Measurements from ENCODE around the gene NUB1. TPM values are rescaled to one million over a fixed set of nuclear protein-coding genes. Genes with fewer than 3 reads are reported as not detected.

Gene NUB1
- total RNA-seq, 4 donors from 2014 or later, result 50.5 to 60.3 (median 54.8) TPM

GRCh38 chr7:151306374-151306773 is 35.2 kb upstream of the NUB1 start:
- WGBS, 2 donors (ENCODE audit: low coverage in 1 of 2), result 80 to 82% methylated on average over 7 to 8 of the region's 8 CpGs
- H3K27me3 ChIP-seq, result peaks cover 77% of the 10 kb centered on the region

GRCh38 chr7:151306860-151307259 is 34.8 kb upstream of the NUB1 start:
- 88 to 93% methylated on average over 2 to 3 of the region's 3 CpGs for WGBS, 2 donors (ENCODE audit: low coverage in 1 of 2)
- Histone ChIP-seq H3K27ac (no peak overlapping the region), H3K4me1 (peaks cover 0 to 11% (median 0%) of the 10 kb centered on the region in 3 donors), H3K4me3 (no peak overlapping the region), H3K9me3 (peaks cover 0 to 6% (median 0%) of the 10 kb centered on the region in 3 donors), H3K36me3 (no peaks in the 10 kb centered on the region), H3K27me3 (peaks cover 72% of the 10 kb centered on the region)
- no peak for ATAC-seq
- no peak for TF ChIP-seq POLR2AphosphoS5 (IDR thresholded peaks at IDR 0.05)
- TF ChIP-seq CTCF (IDR thresholded peaks at IDR 0.05), result no peak
- no peak for TF ChIP-seq EP300 (IDR thresholded peaks at IDR 0.05)
- TF ChIP-seq POLR2A (IDR thresholded peaks at IDR 0.05), result no peak

More at GRCh38 chr7:151306374-151306773, 35.2 kb upstream of the NUB1 start:
- TF ChIP-seq EP300 (IDR thresholded peaks at IDR 0.05) (no peak), CTCF (IDR thresholded peaks at IDR 0.05) (no peak), POLR2A (IDR thresholded peaks at IDR 0.05) (no peak), POLR2AphosphoS5 (IDR thresholded peaks at IDR 0.05) (no peak)
- no peak overlapping the region for H3K4me3 ChIP-seq
- peaks cover 0 to 3% (median 0%) of the 10 kb centered on the region in 3 donors for H3K9me3 ChIP-seq
- ATAC-seq, result no peak
- no peaks in the 10 kb centered on the region for H3K36me3 ChIP-seq
- H3K27ac ChIP-seq, result no peak overlapping the region
- H3K4me1 ChIP-seq, result peaks cover 0 to 11% (median 0%) of the 10 kb centered on the region in 3 donors

- Histone ChIP-seq H3K27ac (no peak overlapping the region), H3K4me1 (peaks cover 0 to 11% (median 0%) of the 10 kb centered on the region in 3 donors), H3K9me3 (peaks cover 0 to 6% (median 0%) of the 10 kb centered on the region in 3 donors), H3K4me3 (no peak overlapping the region), H3K27me3 (peaks cover 66% of the 10 kb centered on the region), H3K36me3 (no peaks in the 10 kb centered on the region)
- TF ChIP-seq EP300 (IDR thresholded peaks at IDR 0.05) (no peak), POLR2AphosphoS5 (IDR thresholded peaks at IDR 0.05) (no peak), CTCF (IDR thresholded peaks at IDR 0.05) (no peak), POLR2A (IDR thresholded peaks at IDR 0.05) (no peak)
- no peak for ATAC-seq
- WGBS, 2 donors (ENCODE audit: low coverage in 1 of 2), result 43% methylated on average over 1 of the region's 7 CpGs; no CpG with 5 or more reads in 1 of the 2 donors
Observed at GRCh38 chr7:151307536-151307935, 34.1 kb upstream of the NUB1 start.

- H3K4me1 ChIP-seq, result peaks cover 0 to 7% (median 0%) of the 10 kb centered on the region in 3 donors
- no peak for ATAC-seq
- H3K9me3 ChIP-seq, result peaks cover 0 to 6% (median 0%) of the 10 kb centered on the region in 3 donors
- no peak overlapping the region for H3K4me3 ChIP-seq
- H3K27ac ChIP-seq, result no peak overlapping the region
- H3K27me3 ChIP-seq, result peaks cover 59% of the 10 kb centered on the region
- WGBS, 2 donors (ENCODE audit: low coverage in 1 of 2), result 93 to 95% methylated on average over 3 to 5 of the region's 6 CpGs
- H3K36me3 ChIP-seq, result no peaks in the 10 kb centered on the region
- TF ChIP-seq POLR2A (IDR thresholded peaks at IDR 0.05), result no peak
- no peak for TF ChIP-seq POLR2AphosphoS5 (IDR thresholded peaks at IDR 0.05)
Observed at GRCh38 chr7:151308256-151308655, 33.4 kb upstream of the NUB1 start.

- no peak for TF ChIP-seq POLR2A (IDR thresholded peaks at IDR 0.05)
- H3K4me3 ChIP-seq, result no peak overlapping the region
- H3K9me3 ChIP-seq, result peaks cover 0 to 6% (median 0%) of the 10 kb centered on the region in 3 donors
- 80 to 87% methylated on average over 1 to 7 of the region's 8 CpGs for WGBS, 2 donors (ENCODE audit: low coverage in 1 of 2)
- H3K36me3 ChIP-seq, result no peaks in the 10 kb centered on the region
- no peak for ATAC-seq
- peaks cover 53% of the 10 kb centered on the region for H3K27me3 ChIP-seq
- no peak overlapping the region for H3K27ac ChIP-seq
- H3K4me1 ChIP-seq, result peaks cover 0 to 3% (median 0%) of the 10 kb centered on the region in 3 donors
Observed at GRCh38 chr7:151308791-151309190, 32.8 kb upstream of the NUB1 start.

- 11 to 43% methylated on average over 1 of the region's 4 CpGs for WGBS, 2 donors (ENCODE audit: low coverage in 1 of 2)
- no peak for ATAC-seq
- Histone ChIP-seq H3K27me3 (peaks cover 48% of the 10 kb centered on the region), H3K4me1 (peaks cover 0 to 6% (median 0%) of the 10 kb centered on the region in 3 donors), H3K9me3 (peaks cover 0 to 6% (median 0%) of the 10 kb centered on the region in 3 donors), H3K27ac (no peak overlapping the region), H3K36me3 (no peaks in the 10 kb centered on the region), H3K4me3 (no peak overlapping the region)
- TF ChIP-seq CTCF (IDR thresholded peaks at IDR 0.05), result no peak
- TF ChIP-seq POLR2A (IDR thresholded peaks at IDR 0.05), result no peak
- TF ChIP-seq EP300 (IDR thresholded peaks at IDR 0.05), result no peak
- TF ChIP-seq POLR2AphosphoS5 (IDR thresholded peaks at IDR 0.05), result no peak
Observed at GRCh38 chr7:151309311-151309710, 32.3 kb upstream of the NUB1 start.
